ENCODE results near the gene NEK7. TPM values are rescaled to one million over a fixed set of nuclear protein-coding genes. Genes with fewer than 3 reads are reported as not detected.
A peak's percentile ranks its signal among the peaks of the same experiment; 100 is the strongest.

Gene NEK7
- total and polyA plus RNA-seq, 2 experiments from 2014 or later: 25.6 to 86.9 TPM

- no peaks in the 10 kb centered on the region for H4K20me1 ChIP-seq (ENCODE audit: insufficient read depth, poor library complexity, severe bottlenecking)
- no peaks in the 10 kb centered on the region for H3K36me3 ChIP-seq (replicated peaks; ENCODE audit: insufficient read depth, low read depth)
- H3K4me1 ChIP-seq (ENCODE audit: insufficient read depth): peaks cover 16% of the 10 kb centered on the region
- peak overlapping the region; percentile 95 for H2AFZ ChIP-seq
- peak overlapping the region; percentile 43 for H3K4me3 ChIP-seq
- H3K4me2 ChIP-seq: peak overlapping the region; percentile 78
- H3K27ac ChIP-seq: peak overlapping the region; percentile 99
- 1% methylated on average over 45 of the region's 62 CpGs for WGBS (ENCODE audit: low lambda C conversion rate, missing lambda C conversion rate)
- peaks cover 37% of the 10 kb centered on the region for H3K79me2 ChIP-seq
- TF ChIP-seq, protein P1, sequence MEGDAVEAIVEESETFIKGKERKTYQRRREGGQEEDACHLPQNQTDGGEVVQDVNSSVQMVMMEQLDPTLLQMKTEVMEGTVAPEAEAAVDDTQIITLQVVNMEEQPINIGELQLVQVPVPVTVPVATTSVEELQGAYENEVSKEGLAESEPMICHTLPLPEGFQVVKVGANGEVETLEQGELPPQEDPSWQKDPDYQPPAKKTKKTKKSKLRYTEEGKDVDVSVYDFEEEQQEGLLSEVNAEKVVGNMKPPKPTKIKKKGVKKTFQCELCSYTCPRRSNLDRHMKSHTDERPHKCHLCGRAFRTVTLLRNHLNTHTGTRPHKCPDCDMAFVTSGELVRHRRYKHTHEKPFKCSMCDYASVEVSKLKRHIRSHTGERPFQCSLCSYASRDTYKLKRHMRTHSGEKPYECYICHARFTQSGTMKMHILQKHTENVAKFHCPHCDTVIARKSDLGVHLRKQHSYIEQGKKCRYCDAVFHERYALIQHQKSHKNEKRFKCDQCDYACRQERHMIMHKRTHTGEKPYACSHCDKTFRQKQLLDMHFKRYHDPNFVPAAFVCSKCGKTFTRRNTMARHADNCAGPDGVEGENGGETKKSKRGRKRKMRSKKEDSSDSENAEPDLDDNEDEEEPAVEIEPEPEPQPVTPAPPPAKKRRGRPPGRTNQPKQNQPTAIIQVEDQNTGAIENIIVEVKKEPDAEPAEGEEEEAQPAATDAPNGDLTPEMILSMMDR (IDR thresholded peaks at IDR 0.05; ENCODE audit: poor library complexity): no peak
- TF ChIP-seq EZH2 (IDR thresholded peaks at IDR 0.05; ENCODE audit: borderline replicate concordance) (no peak), EZH2phosphoT487 (IDR thresholded peaks at IDR 0.05; ENCODE audit: low read depth, severe bottlenecking, unreplicated experiment) (no peak)
- no peaks in the 10 kb centered on the region for H3K9me2 ChIP-seq (replicated peaks; ENCODE audit: insufficient read depth)
- H3K9me3 ChIP-seq (ENCODE audit: low read depth): no peaks in the 10 kb centered on the region
- no peaks in the 10 kb centered on the region for H3K27me3 ChIP-seq
- DNase-seq (ENCODE audit: low spot score): peak; percentile 94
These were observed 546 bp downstream of the NEK7 start for GRCh38 chr1:198157241-198157846.

GRCh38 chr1:198157847-198158725 lies 1.3 kb downstream of the NEK7 start:
- Histone ChIP-seq H3K27me3 (no peaks in the 10 kb centered on the region), H3K4me3 (peak overlapping the region; percentile 43), H3K4me1 (ENCODE audit: insufficient read depth) (peaks cover 22% of the 10 kb centered on the region), H3K9me2 (replicated peaks; ENCODE audit: insufficient read depth) (no peaks in the 10 kb centered on the region), H3K9me3 (ENCODE audit: low read depth) (no peaks in the 10 kb centered on the region), H2AFZ (peak overlapping the region; percentile 40), H3K36me3 (replicated peaks; ENCODE audit: insufficient read depth, low read depth) (no peaks in the 10 kb centered on the region), H3K79me2 (peaks cover 44% of the 10 kb centered on the region), H3K4me2 (peak overlapping the region; percentile 76), H3K27ac (peak overlapping the region; percentile 99), H4K20me1 (ENCODE audit: insufficient read depth, poor library complexity, severe bottlenecking) (no peaks in the 10 kb centered on the region)
- DNase-seq (ENCODE audit: low spot score): peak; percentile 18
- WGBS (ENCODE audit: low lambda C conversion rate, missing lambda C conversion rate): 14% methylated on average over 17 of the region's 17 CpGs
- TF ChIP-seq EZH2 (IDR thresholded peaks at IDR 0.05; ENCODE audit: borderline replicate concordance): no peak
- no peak for TF ChIP-seq EZH2phosphoT487 (IDR thresholded peaks at IDR 0.05; ENCODE audit: low read depth, severe bottlenecking, unreplicated experiment)
- TF ChIP-seq, protein P1 (IDR thresholded peaks at IDR 0.05; ENCODE audit: poor library complexity): peak; percentile 2

GRCh38 chr1:198158735-198159589 lies 2.2 kb downstream of the NEK7 start:
- peaks cover 53% of the 10 kb centered on the region for H3K79me2 ChIP-seq
- peak; percentile 95 for DNase-seq (ENCODE audit: low spot score)
- 2% methylated on average over 37 of the region's 37 CpGs for WGBS (ENCODE audit: low lambda C conversion rate, missing lambda C conversion rate)

More at GRCh38 chr1:198158735-198159589, 2.2 kb downstream of the NEK7 start:
- Histone ChIP-seq H4K20me1 (ENCODE audit: insufficient read depth, poor library complexity, severe bottlenecking) (no peaks in the 10 kb centered on the region), H3K36me3 (replicated peaks; ENCODE audit: insufficient read depth, low read depth) (no peaks in the 10 kb centered on the region), H3K27me3 (no peaks in the 10 kb centered on the region), H3K9me3 (ENCODE audit: low read depth) (no peaks in the 10 kb centered on the region), H3K27ac (peak overlapping the region; percentile 99), H3K4me2 (peak overlapping the region; percentile 76), H3K9me2 (replicated peaks; ENCODE audit: insufficient read depth) (no peaks in the 10 kb centered on the region), H3K4me3 (peak overlapping the region; percentile 43), H3K4me1 (ENCODE audit: insufficient read depth) (peaks cover 23% of the 10 kb centered on the region), H2AFZ (peak overlapping the region; percentile 55)
- TF ChIP-seq, protein P1 (IDR thresholded peaks at IDR 0.05; ENCODE audit: poor library complexity): no peak
- no peak for TF ChIP-seq EZH2 (IDR thresholded peaks at IDR 0.05; ENCODE audit: borderline replicate concordance)
- no peak for TF ChIP-seq EZH2phosphoT487 (IDR thresholded peaks at IDR 0.05; ENCODE audit: low read depth, severe bottlenecking, unreplicated experiment)
